Endothelial cell of umbilical vein (primary cell): ENCODE data around the gene FUT8. TPM values are rescaled to one million over a fixed set of nuclear protein-coding genes. Genes with fewer than 3 reads are reported as not detected.

ENCODE experiments used
- BruUV-seq: library from RNA; stranded (reverse); fragments of 400-500 nt; replicated peaks from 2 replicates; lab custom pipeline; 2021; lab: Mats Ljungman, UMichigan
- CTCF ChIA-PET: fragments of 300-600, 350-600 bp; sonication (Branson Sonifier 250); formaldehyde crosslinking; loops from one replicate; lab custom pipeline; 2021; ENCODE audit warnings: antibody characterized with exemption, inconsistent platforms; lab: Charles Lee
- POLR2A ChIA-PET: fragments of 300-600, 350-600 bp; sonication (Branson Sonifier 250); formaldehyde crosslinking; loops from one replicate; lab custom pipeline; 2021; ENCODE audit warnings: antibody characterized with exemption, inconsistent platforms; lab: Charles Lee
- DNase-seq: peaks from one replicate; pipeline ENCODE4 v3.0.0-alpha.2; 2011; ENCODE audit warnings: low read depth, low spot score
- FAIRE-seq: peaks from 2 replicates; lab custom pipeline; 2011; peaks lifted over from hg19 to GRCh38; lab: Jason Lieb, UNC
- H2AFZ ChIP-seq: 2 replicates; pipeline ENCODE4 v1.6.0; 2012; ENCODE audit warnings: low read depth, low read length, control low read depth, inconsistent platforms
- H3K27ac ChIP-seq: 2 replicates; pipeline ENCODE4 v1.5.1; 2011; ENCODE audit warnings: low read depth, mild to moderate bottlenecking, control low read depth, low read length, moderate library complexity; ENCODE audit not compliant: insufficient read depth
- H3K27me3 ChIP-seq, 2 experiments: 2 replicates each; pipeline versions ENCODE4 v1.6.0 to v1.6.1; 2011; ENCODE audit warnings: low read length in 2 of 2, mixed read lengths in 1 of 2; ENCODE audit not compliant: control insufficient read depth in 2 of 2, insufficient read depth in 2 of 2
- H3K36me3 ChIP-seq, 2 experiments: 2 replicates in 1 of 2; 3 replicates in 1 of 2; pipeline ENCODE4 v1.5.1; 2011; ENCODE audit warnings: low read length in 2 of 2, mild to moderate bottlenecking in 1 of 2, moderate library complexity in 1 of 2; ENCODE audit not compliant: control insufficient read depth in 2 of 2, insufficient read depth in 2 of 2; ENCODE audit errors: extremely low read depth in 1 of 2
- H3K4me1 ChIP-seq: 3 replicates; pipeline ENCODE4 v1.5.1; 2011; ENCODE audit warnings: mild to moderate bottlenecking, low read length; ENCODE audit not compliant: control insufficient read depth, insufficient read depth; ENCODE audit errors: extremely low read depth
- H3K4me2 ChIP-seq: 2 replicates; pipeline ENCODE4 v1.6.1; 2011; ENCODE audit warnings: low read length, control low read depth, mixed read lengths; ENCODE audit not compliant: insufficient read depth
- H3K4me3 ChIP-seq, 3 experiments: fragments of 200-600 bp in 1 of 3; sonication (generic), shearing (Covaris generic) in 1 of 3; replicated peaks in 1 of 3; 2 replicates each; pipeline ENCODE4 v1.5.1; 2011 to 2016; ENCODE audit warnings: control low read depth in 3 of 3, low read length in 3 of 3, mild to moderate bottlenecking in 2 of 3, inconsistent platforms in 1 of 3, low read depth in 1 of 3, moderate library complexity in 1 of 3; ENCODE audit not compliant: insufficient read depth in 1 of 3
- H3K79me2 ChIP-seq: 2 replicates; pipeline ENCODE4 v1.6.0; 2012; ENCODE audit warnings: low read length, inconsistent platforms; ENCODE audit not compliant: control insufficient read depth, insufficient read depth
- H3K9ac ChIP-seq: replicated peaks from 2 replicates; pipeline ENCODE3; 2011; ENCODE audit warnings: low read length, control low read depth; ENCODE audit not compliant: insufficient read depth; ENCODE audit errors: extremely low read depth
- H3K9me1 ChIP-seq: replicated peaks from 3 replicates; pipeline ENCODE4 v1.6.0; 2011; ENCODE audit warnings: mild to moderate bottlenecking, low read length; ENCODE audit not compliant: control insufficient read depth, insufficient read depth; ENCODE audit errors: extremely low read depth
- H3K9me3 ChIP-seq: replicated peaks from 2 replicates; pipeline ENCODE4 v1.5.1; 2012; ENCODE audit warnings: low read length, inconsistent platforms; ENCODE audit not compliant: control insufficient read depth, insufficient read depth
- H4K20me1 ChIP-seq: replicated peaks from 2 replicates; pipeline ENCODE3; 2011; ENCODE audit warnings: mild to moderate bottlenecking, low read length; ENCODE audit not compliant: control insufficient read depth, insufficient read depth; ENCODE audit errors: extremely low read depth
- CTCF ChIP-seq, 2 donors: IDR thresholded peaks; 1 replicate in 1 of 2; 2 replicates in 1 of 2; pipeline ENCODE4 v1.5.1; 2011; ENCODE audit warnings: low read length in 2 of 2, mild to moderate bottlenecking in 2 of 2, moderate library complexity in 2 of 2, control low read depth in 1 of 2, inconsistent platforms in 1 of 2, low read depth in 1 of 2; ENCODE audit not compliant: insufficient read depth in 1 of 2; ENCODE audit errors: extremely low read depth in 1 of 2
- EZH2 ChIP-seq: IDR thresholded peaks from 2 replicates; pipeline ENCODE4 v1.6.1; 2012; ENCODE audit warnings: borderline replicate concordance, low read depth, mild to moderate bottlenecking, moderate library complexity, low read length, inconsistent platforms; ENCODE audit not compliant: severe bottlenecking
- FOS ChIP-seq: IDR thresholded peaks from 2 replicates; pipeline ENCODE4 v1.6.1; 2011; ENCODE audit warnings: mild to moderate bottlenecking, low read length, moderate library complexity, borderline replicate concordance; ENCODE audit not compliant: insufficient read depth
- GATA2 ChIP-seq: IDR thresholded peaks from 2 replicates; pipeline ENCODE4 v1.7.0; 2011; ENCODE audit warnings: low read depth, mild to moderate bottlenecking, moderate library complexity, mixed read lengths, low read length; ENCODE audit not compliant: insufficient read length, insufficient read depth
- JUN ChIP-seq: IDR thresholded peaks from 2 replicates; pipeline ENCODE4 v1.6.1; 2011; ENCODE audit warnings: borderline replicate concordance, low read depth; ENCODE audit not compliant: insufficient read length, insufficient read depth
- MAX ChIP-seq: IDR thresholded peaks from 2 replicates; pipeline ENCODE4 v1.6.1; 2011; ENCODE audit not compliant: insufficient read depth, insufficient read length
- MYC ChIP-seq: IDR thresholded peaks from one replicate; pipeline ENCODE4 v1.6.1; 2011; ENCODE audit warnings: mild to moderate bottlenecking, low read depth, low read length
- POLR2A ChIP-seq: IDR thresholded peaks from 2 replicates; pipeline ENCODE4 v1.6.1; 2012; ENCODE audit warnings: low read depth, mild to moderate bottlenecking, control low read depth, low read length
- POLR2AphosphoS5 ChIP-seq: IDR thresholded peaks from 2 replicates; pipeline ENCODE4 v1.6.1; 2012; ENCODE audit warnings: low read depth, mild to moderate bottlenecking, control low read depth, low read length, moderate library complexity; ENCODE audit not compliant: insufficient read depth
- dilution Hi-C: fragments of 300-500 bp; cut with MboI; formaldehyde crosslinking; loops from one replicate; pipeline ENCODE4 v1.15.0; 2019; ENCODE audit warnings: low sequenced_read_pairs; ENCODE audit not compliant: extremely low pct_ligation_motif_present
- intact Hi-C: fragments of 100-400 bp; cut with micrococcal nuclease; formaldehyde crosslinking; loops from one replicate; pipeline ENCODE4 v1.10.0; 2022
- polyA plus RNA-seq, 4 experiments: library from polyadenylated mRNA; depleted of rRNA in 3 of 4; stranded (reverse) in 3 of 4; unstranded in 1 of 4; fragments of >200 nt; gene quantifications; 2 replicates each; pipeline versions ENCODE4 v1.2.1 to v1.2.3, GENCODE V29; 2011 to 2012; ENCODE audit warnings: missing spikeins in 1 of 4
- total RNA-seq: library from RNA; stranded (reverse); gene quantifications from 2 replicates; pipeline ENCODE4 v1.2.3, GENCODE V29; 2021

FUT8 gene
- total and polyA plus RNA-seq, 2 donors (not counting 3 experiments of a cell fraction or from before 2014, with no cell fraction given), result 16.7 to 38.8 TPM

- Histone ChIP-seq H3K27me3 (no peaks in the 10 kb centered on the region), H3K9me1 (no peaks in the 10 kb centered on the region), H3K36me3 (no peaks in the 10 kb centered on the region), H3K4me3 (no peak overlapping the region), H2AFZ (no peak overlapping the region), H3K79me2 (peaks cover 68% of the 10 kb centered on the region), H3K9ac (no peak overlapping the region), H3K27ac (no peak overlapping the region), H4K20me1 (no peaks in the 10 kb centered on the region), H3K4me2 (no peak overlapping the region), H3K9me3 (no peaks in the 10 kb centered on the region), H3K4me1 (peaks cover 2% of the 10 kb centered on the region)
- ChIA-PET POLR2A (no interaction called here), CTCF (interaction anchor here (1.1 to 2.2 kb wide), 5 partner anchors 9 to 409 kb away, joined by 3 to 14 read pairs (median 4); no protein-coding TSS in a partner anchor)
- DNase-seq, result no peak
- intact Hi-C loops, result no loop called here
- FAIRE-seq, result no peak
- dilution Hi-C loops, result no loop called here
- TF ChIP-seq CTCF (IDR thresholded peaks at IDR 0.05; ENCODE audit: extremely low read depth in 1 of 2, insufficient read depth in 1 of 2, low read depth in 1 of 2, low read length in 2 of 2) (no peak), POLR2A (no peak), JUN (no peak), POLR2AphosphoS5 (no peak), MYC (no peak), FOS (no peak), GATA2 (no peak), MAX (no peak), EZH2 (no peak)
- no TSS peak for BruUV-seq
Measured at GRCh38 chr14:65423982-65424381, 11.5 kb downstream of the FUT8 start.
